Thymus (tissue), 11 donors: ENCODE results near the gene SH3RF2. TPM values are rescaled to one million over a fixed set of nuclear protein-coding genes. Genes with fewer than 3 reads are reported as not detected.

Experiments
- DNase-seq, 9 donors: peaks; one replicate each; pipeline ENCODE4 v3.0.0-alpha.2; 2013; ENCODE audit warnings: low spot score in 9 of 9, low read depth in 6 of 9, missing footprints in 1 of 9
- H3K27ac ChIP-seq, 2 donors: one replicate each; pipeline ENCODE4 v1.5.1; 2013; ENCODE audit warnings: control low read depth in 1 of 2, low read depth in 1 of 2, low read length in 1 of 2, mild to moderate bottlenecking in 1 of 2, moderate library complexity in 1 of 2
- H3K27me3 ChIP-seq, 2 donors: one replicate each; pipeline ENCODE4 v1.5.1; 2013; ENCODE audit warnings: low read length in 1 of 2; ENCODE audit not compliant: control insufficient read depth in 2 of 2, insufficient read depth in 1 of 2
- H3K36me3 ChIP-seq, 2 donors: one replicate each; pipeline ENCODE4 v1.5.1; 2013; ENCODE audit warnings: low read length in 1 of 2, mild to moderate bottlenecking in 1 of 2, moderate library complexity in 1 of 2; ENCODE audit not compliant: control insufficient read depth in 2 of 2, insufficient read depth in 2 of 2
- H3K4me1 ChIP-seq, 2 donors: one replicate each; pipeline ENCODE4 v1.5.1; 2013; ENCODE audit warnings: low read length in 2 of 2; ENCODE audit not compliant: control insufficient read depth in 2 of 2, insufficient read depth in 2 of 2
- H3K4me3 ChIP-seq, 2 donors: one replicate each; pipeline ENCODE4 v1.5.1; 2013; ENCODE audit warnings: low read length in 2 of 2, control low read depth in 1 of 2, mild to moderate bottlenecking in 1 of 2
- H3K9me3 ChIP-seq, 2 donors: one replicate each; pipeline ENCODE4 v1.5.1; 2013; ENCODE audit warnings: low read length in 1 of 2, mild to moderate bottlenecking in 1 of 2; ENCODE audit not compliant: control insufficient read depth in 2 of 2, insufficient read depth in 1 of 2
- WGBS: extraction: QIAGEN DNeasy Blood & Tissue Kit; methylation state at CpG from one replicate; pipeline ENCODE4 v1.1.7; 2013; 5-methylcytosine and 5-hydroxymethylcytosine counted together
- polyA plus RNA-seq: library from polyadenylated mRNA; stranded (reverse); fragments of 200-250 nt; gene quantifications from one replicate; pipeline ENCODE4 v1.2.3, GENCODE V29; 2013
- total RNA-seq: library from RNA; stranded (reverse); fragments of 120-200 nt; gene quantifications from one replicate; pipeline ENCODE4 v1.2.4, GENCODE V29; 2013
- donor health status: healthy.

SH3RF2 gene
- total and polyA plus RNA-seq, 2 donors = 0.76 to 2.4 TPM

DNA sequence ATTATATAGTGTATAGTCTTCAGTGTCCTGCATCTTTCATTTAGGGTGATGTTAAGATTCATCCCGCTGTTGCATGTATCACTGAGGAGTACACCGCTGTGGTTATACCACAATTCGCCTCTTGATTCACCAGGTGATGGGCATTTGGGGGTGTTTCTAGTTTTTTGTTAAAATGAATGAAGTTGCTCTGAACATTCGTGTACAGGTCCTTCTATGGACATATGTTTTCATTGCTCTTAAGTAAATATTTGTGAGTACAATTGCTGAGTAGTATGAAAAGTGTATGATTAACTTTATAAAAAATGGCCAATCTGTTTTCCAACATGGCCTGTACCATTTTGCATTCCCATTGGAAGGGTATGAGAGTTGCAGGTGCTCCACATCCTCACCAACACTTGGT, 107.3 kb downstream of the SH3RF2 start:
- Histone ChIP-seq H3K36me3 (no peaks in the 10 kb centered on the region), H3K27ac (no peak overlapping the region), H3K4me3 (no peak overlapping the region), H3K27me3 (no peaks in the 10 kb centered on the region), H3K4me1 (no peaks in the 10 kb centered on the region), H3K9me3 (no peaks in the 10 kb centered on the region)
- WGBS = 98% methylated on average over 4 of the region's 4 CpGs
- no peak for DNase-seq

DNA sequence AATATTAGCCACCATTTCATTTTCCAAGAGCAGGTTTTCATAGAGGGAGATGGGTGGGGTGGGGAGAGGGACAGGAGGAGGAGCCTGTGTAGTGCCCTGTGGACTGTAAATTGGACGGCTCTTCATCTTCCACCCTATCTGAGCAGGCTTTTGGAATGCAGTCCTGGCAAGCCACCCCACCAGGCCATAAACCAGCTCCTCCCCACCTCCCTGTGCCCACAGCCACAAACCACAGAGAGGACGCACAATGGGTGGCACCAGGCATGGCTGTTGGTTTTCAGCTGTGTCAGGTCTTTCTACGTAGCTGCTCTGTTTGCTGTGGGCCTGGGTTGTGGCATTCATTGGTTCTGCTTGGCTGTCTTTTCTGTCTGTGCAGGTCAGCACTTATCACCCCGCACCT, 111.0 kb downstream of the SH3RF2 start:
- Histone ChIP-seq H3K36me3 (no peaks in the 10 kb centered on the region), H3K4me1 (no peaks in the 10 kb centered on the region), H3K27ac (no peak overlapping the region), H3K4me3 (no peak overlapping the region), H3K9me3 (no peaks in the 10 kb centered on the region), H3K27me3 (no peaks in the 10 kb centered on the region)
- DNase-seq = no peak
- 50% methylated on average over 4 of the region's 4 CpGs for WGBS

DNA sequence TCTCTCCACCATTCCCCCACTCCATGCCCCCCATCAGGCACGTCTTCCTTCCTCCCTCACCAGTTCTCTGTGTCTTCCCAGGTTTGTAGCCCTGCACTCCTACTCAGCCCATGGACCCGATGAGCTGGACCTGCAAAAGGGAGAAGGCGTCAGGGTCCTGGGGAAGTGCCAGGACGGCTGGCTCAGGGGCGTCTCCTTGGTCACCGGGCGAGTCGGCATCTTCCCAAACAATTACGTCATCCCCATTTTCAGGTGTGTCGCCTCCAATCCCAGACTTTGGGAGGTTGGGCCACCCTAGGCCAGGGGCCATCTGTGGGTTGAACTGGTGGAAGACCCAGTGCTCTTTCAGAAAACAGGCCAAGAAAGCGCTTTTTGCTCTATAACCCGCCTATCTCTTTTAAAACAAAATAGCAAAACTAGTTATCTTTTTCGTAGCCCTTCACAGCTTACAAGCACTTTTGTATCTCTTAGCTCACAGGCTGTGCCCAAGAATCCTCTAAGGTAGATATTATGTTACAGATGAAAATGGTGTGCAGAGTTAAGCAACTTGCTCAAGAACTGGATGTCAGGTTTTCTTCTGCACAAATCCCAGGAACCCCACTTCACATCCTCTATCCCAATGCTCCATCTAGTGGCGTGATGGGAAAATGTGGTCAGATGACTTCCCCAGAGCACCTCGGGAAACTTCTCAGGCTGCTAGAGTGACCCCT, 112.8 kb downstream of the SH3RF2 start:
- Histone ChIP-seq H3K36me3 (no peaks in the 10 kb centered on the region), H3K27me3 (no peaks in the 10 kb centered on the region), H3K27ac (no peak overlapping the region), H3K4me3 (no peak overlapping the region), H3K4me1 (no peaks in the 10 kb centered on the region), H3K9me3 (no peaks in the 10 kb centered on the region)
- WGBS = 85% methylated on average over 15 of the region's 15 CpGs
- peak in 6 of 9 donors; percentile 3 to 49 (median 11) for DNase-seq

DNA sequence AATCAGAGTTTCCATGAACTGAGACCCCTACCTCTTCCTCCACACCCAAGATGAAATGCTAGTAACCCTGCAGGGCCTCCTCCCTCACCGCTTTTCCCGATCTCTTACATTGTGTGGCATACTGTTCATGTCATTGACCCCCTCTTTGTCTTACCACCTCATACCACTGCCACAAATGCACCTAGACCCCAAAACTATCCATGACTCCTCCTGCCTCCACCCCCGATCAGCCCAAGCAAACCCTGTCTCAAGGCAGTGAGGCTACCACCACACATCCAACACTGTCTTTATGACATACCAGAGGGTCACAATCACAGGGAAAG, 113.3 kb downstream of the SH3RF2 start:
- WGBS = 85% methylated on average over 3 of the region's 3 CpGs

DNA sequence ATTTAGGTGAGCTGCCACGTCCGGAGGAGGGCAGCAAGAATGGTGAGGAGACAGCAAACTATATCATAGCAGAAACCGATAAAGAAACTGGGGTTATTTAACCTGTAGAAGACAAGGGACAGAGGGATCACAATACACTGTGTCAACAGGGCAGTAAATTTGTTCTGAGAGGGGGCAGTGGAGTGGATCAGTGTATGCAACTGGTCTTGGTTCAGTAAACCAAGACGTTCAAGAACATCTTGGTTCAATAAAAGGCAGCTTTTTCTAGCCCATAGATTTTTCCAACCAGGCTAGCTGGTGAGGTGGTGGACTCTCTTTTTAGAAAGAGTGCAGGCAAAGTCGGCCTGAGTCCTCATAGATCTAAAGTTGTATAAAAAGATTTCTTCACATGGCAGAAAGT, 113.7 kb downstream of the SH3RF2 start:
- no peak overlapping the region for H3K4me3 ChIP-seq
- no peaks in the 10 kb centered on the region for H3K4me1 ChIP-seq
- WGBS = 94% methylated on average over 5 of the region's 5 CpGs
- H3K36me3 ChIP-seq = no peaks in the 10 kb centered on the region
- H3K27ac ChIP-seq = no peak overlapping the region
- H3K9me3 ChIP-seq = no peaks in the 10 kb centered on the region
- no peaks in the 10 kb centered on the region for H3K27me3 ChIP-seq
- no peak for DNase-seq

More for the DNA sequence above, 113.3 kb downstream of the SH3RF2 start:
- Histone ChIP-seq H3K4me1 (no peaks in the 10 kb centered on the region), H3K27ac (no peak overlapping the region), H3K9me3 (no peaks in the 10 kb centered on the region), H3K27me3 (no peaks in the 10 kb centered on the region), H3K36me3 (no peaks in the 10 kb centered on the region), H3K4me3 (no peak overlapping the region)
- DNase-seq = no peak

DNA sequence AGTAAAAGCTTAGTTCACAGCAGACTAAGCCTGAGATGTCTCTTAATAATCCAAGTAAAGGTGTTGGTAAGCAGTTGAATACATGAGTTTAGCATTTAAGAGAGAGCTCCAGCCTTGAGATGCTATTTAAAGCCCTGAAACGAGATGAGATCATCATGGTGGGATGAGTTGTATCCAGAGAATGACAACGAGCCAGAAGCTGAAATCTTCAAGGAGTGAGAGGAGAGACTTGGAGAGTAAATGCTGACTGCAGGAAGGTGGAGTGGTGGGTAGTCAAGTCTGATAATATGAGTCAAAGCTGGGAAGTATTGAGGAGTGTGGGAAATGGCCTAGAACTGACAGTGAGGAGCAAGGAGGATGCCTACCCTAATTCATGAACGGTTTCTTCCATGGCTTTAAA, 115.3 kb downstream of the SH3RF2 start:
- H3K36me3 ChIP-seq = no peaks in the 10 kb centered on the region
- no peak overlapping the region for H3K4me3 ChIP-seq
- DNase-seq = no peak
- no peaks in the 10 kb centered on the region for H3K9me3 ChIP-seq
- H3K27ac ChIP-seq = no peak overlapping the region
- WGBS = 91% methylated on average over 3 of the region's 3 CpGs
- H3K27me3 ChIP-seq = no peaks in the 10 kb centered on the region
- no peaks in the 10 kb centered on the region for H3K4me1 ChIP-seq

DNA sequence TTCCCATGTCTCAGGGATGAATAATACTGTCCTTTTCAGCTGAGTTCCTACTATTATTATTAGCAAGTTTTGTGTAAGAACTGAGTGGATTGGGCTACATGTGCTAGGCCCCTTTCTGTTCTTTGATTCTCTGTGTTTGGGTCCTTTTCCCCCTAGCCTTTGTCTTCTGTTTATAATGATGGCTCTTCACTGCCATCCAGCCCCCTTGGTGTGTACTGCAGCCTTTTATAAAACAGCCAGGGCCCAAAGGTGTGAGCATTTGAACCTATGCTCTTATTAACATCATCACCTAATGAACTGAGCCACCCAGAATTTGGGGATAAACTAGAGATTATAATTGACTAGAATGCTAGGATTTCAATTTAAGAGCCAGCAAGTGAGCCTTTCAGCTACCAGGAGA, 116.4 kb downstream of the SH3RF2 start:
- no peak overlapping the region for H3K27ac ChIP-seq
- no peaks in the 10 kb centered on the region for H3K36me3 ChIP-seq
- no peak for DNase-seq
- H3K4me3 ChIP-seq = no peak overlapping the region
- H3K4me1 ChIP-seq = no peaks in the 10 kb centered on the region
- H3K27me3 ChIP-seq = no peaks in the 10 kb centered on the region
- H3K9me3 ChIP-seq = no peaks in the 10 kb centered on the region

DNA sequence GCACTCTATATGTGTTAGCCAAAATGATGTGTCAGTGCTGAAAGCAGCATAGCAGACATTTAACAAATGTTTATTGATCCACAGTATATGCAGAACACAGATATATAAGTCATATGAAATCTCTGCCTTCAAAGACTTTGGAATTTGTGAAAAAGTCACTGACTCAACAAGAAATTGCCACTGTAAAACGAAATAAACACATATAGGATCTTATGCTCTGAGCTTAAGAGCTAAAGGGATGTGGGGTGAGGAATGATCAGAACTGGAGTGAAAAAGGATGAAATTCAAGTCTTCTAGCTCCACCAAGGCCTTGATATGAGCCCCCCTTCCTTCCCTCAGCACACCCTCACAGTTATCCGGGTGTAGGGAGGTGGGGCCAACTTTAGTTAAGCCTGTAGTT, 119.1 kb downstream of the SH3RF2 start:
- WGBS = 85% methylated on average over 2 of the region's 2 CpGs
- Histone ChIP-seq H3K36me3 (no peaks in the 10 kb centered on the region), H3K4me3 (no peak overlapping the region)

DNA sequence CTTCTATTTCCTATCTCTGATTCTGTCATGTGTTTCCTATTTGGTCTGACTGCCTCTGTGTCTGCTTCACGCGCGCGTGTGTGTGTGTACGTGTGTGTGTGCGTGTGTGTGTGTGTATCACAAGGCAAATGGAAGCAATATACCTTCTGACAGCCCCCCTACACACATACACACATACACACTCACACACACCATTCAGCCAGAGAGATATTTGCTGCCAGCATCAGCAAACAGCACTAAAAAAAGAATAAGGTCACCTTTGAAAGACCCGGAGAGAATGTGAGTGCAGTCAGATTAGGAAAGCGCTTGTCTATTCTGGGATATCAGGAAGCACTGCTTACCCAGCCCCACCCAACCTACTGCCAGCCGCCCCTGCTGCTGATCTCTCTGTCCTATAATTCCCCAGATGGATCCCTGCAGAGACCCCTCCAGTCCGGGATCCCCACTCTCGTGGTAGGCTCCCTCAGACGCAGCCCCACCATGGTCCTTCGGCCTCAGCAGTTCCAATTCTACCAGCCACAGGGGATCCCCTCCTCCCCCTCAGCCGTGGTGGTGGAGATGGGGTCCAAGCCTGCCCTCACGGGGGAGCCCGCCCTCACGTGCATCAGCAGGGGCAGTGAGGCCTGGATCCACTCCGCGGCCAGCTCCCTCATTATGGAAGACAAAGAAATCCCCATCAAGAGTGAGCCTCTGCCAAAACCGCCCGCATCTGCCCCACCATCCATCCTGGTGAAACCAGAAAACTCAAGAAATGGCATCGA, 123.3 kb downstream of the SH3RF2 start:
- no peaks in the 10 kb centered on the region for H3K9me3 ChIP-seq
- H3K4me1 ChIP-seq = no peaks in the 10 kb centered on the region
- WGBS = 74% methylated on average over 22 of the region's 22 CpGs
- H3K36me3 ChIP-seq = no peaks in the 10 kb centered on the region
- DNase-seq = no peak
- no peaks in the 10 kb centered on the region for H3K27me3 ChIP-seq
- no peak overlapping the region for H3K4me3 ChIP-seq
- no peak overlapping the region for H3K27ac ChIP-seq

More for the DNA sequence above, 119.1 kb downstream of the SH3RF2 start:
- H3K4me1 ChIP-seq = no peaks in the 10 kb centered on the region
- H3K27me3 ChIP-seq = no peaks in the 10 kb centered on the region
- no peaks in the 10 kb centered on the region for H3K9me3 ChIP-seq
- no peak overlapping the region for H3K27ac ChIP-seq
- DNase-seq = no peak
